Ishikawa (cell line): Measurements from ENCODE around the gene CCDC88A.

Experiments used
- CEBPB ChIP-seq: IDR thresholded peaks from 2 replicates; pipeline ENCODE4 v1.6.1; 2012
- CREB1 ChIP-seq: IDR thresholded peaks from 2 replicates; pipeline ENCODE4 v1.6.1; 2012; ENCODE audit warnings: low read depth
- EGR1 ChIP-seq: IDR thresholded peaks from 2 replicates; pipeline ENCODE4 v1.6.1; 2012
- EP300 ChIP-seq: IDR thresholded peaks from 2 replicates; pipeline ENCODE4 v1.6.1; 2012; ENCODE audit warnings: borderline replicate concordance
- FOXM1 ChIP-seq: IDR thresholded peaks from 2 replicates; pipeline ENCODE4 v1.6.1; 2012; ENCODE audit warnings: low read depth, borderline replicate concordance
- NFIC ChIP-seq: IDR thresholded peaks from 2 replicates; pipeline ENCODE4 v1.6.1; 2012
- RAD21 ChIP-seq: IDR thresholded peaks from 2 replicates; pipeline ENCODE4 v1.6.1; 2012; ENCODE audit warnings: low read depth
- TAF1 ChIP-seq: IDR thresholded peaks from 2 replicates; pipeline ENCODE4 v1.6.1; 2012; ENCODE audit warnings: low read depth, mild to moderate bottlenecking
- TCF12 ChIP-seq: IDR thresholded peaks from 2 replicates; pipeline ENCODE4 v1.6.1; 2012; ENCODE audit warnings: low read depth
- TEAD4 ChIP-seq: IDR thresholded peaks from 2 replicates; pipeline ENCODE4 v1.6.1; 2012
- YY1 ChIP-seq: IDR thresholded peaks from 2 replicates; pipeline ENCODE4 v1.6.1; 2012; ENCODE audit warnings: low read depth
- ZBTB7A ChIP-seq: IDR thresholded peaks from 2 replicates; pipeline ENCODE4 v1.6.1; 2012; ENCODE audit warnings: low read depth
- TF ChIP-seq, protein P1 (sequence below): IDR thresholded peaks from 2 replicates; pipeline ENCODE4 v1.6.1; 2012; ENCODE audit warnings: low read depth, mild to moderate bottlenecking
- TF ChIP-seq, protein P2 (sequence below): IDR thresholded peaks from 2 replicates; pipeline ENCODE4 v1.6.1; 2012
- TF ChIP-seq, protein P3 (sequence below): IDR thresholded peaks from 2 replicates; pipeline ENCODE4 v1.6.1; 2012

The CCDC88A gene

DNA sequence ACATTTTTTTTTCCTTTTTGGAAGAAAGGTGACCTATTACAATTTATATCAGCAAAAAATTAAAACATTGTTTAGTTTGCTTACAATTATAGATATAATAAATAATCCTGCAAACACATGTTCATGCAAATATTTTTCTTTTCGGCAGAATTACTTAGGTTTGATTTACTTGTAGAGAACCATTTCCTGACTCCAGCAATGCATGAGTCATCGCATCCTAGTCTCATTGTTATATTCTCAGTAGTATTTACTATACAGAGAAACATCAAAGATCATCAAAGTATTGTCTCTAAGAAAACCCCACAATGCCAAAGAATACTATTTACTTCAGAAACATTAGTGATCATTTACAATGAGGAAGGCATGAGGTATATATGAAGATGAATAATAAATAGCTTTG lies 110.2 kb downstream of the CCDC88A start:
- no peak for TF ChIP-seq TCF12
- TF ChIP-seq FOXM1, result no peak
- TF ChIP-seq, protein P1, sequence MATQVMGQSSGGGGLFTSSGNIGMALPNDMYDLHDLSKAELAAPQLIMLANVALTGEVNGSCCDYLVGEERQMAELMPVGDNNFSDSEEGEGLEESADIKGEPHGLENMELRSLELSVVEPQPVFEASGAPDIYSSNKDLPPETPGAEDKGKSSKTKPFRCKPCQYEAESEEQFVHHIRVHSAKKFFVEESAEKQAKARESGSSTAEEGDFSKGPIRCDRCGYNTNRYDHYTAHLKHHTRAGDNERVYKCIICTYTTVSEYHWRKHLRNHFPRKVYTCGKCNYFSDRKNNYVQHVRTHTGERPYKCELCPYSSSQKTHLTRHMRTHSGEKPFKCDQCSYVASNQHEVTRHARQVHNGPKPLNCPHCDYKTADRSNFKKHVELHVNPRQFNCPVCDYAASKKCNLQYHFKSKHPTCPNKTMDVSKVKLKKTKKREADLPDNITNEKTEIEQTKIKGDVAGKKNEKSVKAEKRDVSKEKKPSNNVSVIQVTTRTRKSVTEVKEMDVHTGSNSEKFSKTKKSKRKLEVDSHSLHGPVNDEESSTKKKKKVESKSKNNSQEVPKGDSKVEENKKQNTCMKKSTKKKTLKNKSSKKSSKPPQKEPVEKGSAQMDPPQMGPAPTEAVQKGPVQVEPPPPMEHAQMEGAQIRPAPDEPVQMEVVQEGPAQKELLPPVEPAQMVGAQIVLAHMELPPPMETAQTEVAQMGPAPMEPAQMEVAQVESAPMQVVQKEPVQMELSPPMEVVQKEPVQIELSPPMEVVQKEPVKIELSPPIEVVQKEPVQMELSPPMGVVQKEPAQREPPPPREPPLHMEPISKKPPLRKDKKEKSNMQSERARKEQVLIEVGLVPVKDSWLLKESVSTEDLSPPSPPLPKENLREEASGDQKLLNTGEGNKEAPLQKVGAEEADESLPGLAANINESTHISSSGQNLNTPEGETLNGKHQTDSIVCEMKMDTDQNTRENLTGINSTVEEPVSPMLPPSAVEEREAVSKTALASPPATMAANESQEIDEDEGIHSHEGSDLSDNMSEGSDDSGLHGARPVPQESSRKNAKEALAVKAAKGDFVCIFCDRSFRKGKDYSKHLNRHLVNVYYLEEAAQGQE, result no peak
- TF ChIP-seq TAF1, result no peak
- no peak for TF ChIP-seq NFIC
- no peak for TF ChIP-seq RAD21
- no peak for TF ChIP-seq EGR1
- no peak for TF ChIP-seq CREB1

DNA sequence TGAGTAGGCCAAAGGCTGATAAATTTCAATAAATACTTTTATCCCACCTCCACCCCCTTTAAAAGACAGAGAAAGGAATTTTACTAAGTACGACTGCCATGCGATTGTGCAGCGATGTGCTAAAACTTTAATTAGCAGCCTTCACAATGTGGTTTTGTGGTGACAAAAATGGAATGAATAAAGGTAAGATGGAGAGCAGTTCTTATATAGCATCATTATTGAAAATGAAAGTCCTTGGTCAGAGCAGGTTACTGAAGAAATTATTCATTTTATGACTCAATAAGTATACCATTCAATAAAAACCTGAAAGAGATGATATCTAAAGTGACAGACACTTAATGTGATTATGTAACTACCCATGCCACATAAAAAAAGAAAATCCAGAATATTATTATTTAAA lies 117.4 kb downstream of the CCDC88A start:
- TF ChIP-seq FOXM1 (no peak), TAF1 (no peak), TEAD4 (no peak), NFIC (no peak), CEBPB (no peak), CREB1 (no peak), EP300 (no peak), YY1 (no peak), ZBTB7A (no peak), RAD21 (no peak)
- TF ChIP-seq, protein P2, sequence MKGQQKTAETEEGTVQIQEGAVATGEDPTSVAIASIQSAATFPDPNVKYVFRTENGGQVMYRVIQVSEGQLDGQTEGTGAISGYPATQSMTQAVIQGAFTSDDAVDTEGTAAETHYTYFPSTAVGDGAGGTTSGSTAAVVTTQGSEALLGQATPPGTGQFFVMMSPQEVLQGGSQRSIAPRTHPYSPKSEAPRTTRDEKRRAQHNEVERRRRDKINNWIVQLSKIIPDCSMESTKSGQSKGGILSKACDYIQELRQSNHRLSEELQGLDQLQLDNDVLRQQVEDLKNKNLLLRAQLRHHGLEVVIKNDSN, result no peak
- TF ChIP-seq, protein P1, result no peak

DNA sequence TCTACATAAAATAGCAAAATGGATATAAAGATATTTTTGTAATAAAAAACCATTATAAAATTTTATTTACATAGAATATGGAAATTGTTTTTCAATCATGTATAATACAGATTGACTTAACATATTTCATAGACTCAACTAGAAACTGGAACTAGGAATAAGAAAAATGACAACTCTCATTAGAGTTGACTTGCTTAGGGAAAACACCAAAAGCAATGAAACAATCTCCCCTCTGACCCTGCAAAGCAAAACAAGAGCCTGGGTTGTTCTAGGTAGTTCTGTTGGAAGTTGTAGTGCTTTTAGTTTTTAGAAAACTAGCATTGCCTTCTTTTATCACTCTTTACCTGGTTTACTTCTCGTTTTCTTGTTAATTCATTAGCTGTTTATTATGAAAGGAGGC lies 118.4 kb downstream of the CCDC88A start:
- TF ChIP-seq TEAD4, result no peak
- TF ChIP-seq, protein P3, sequence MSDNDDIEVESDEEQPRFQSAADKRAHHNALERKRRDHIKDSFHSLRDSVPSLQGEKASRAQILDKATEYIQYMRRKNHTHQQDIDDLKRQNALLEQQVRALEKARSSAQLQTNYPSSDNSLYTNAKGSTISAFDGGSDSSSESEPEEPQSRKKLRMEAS, result no peak
- no peak for TF ChIP-seq CEBPB
- TF ChIP-seq TCF12, result no peak
- no peak for TF ChIP-seq FOXM1
- no peak for TF ChIP-seq CREB1
- TF ChIP-seq YY1, result no peak
- TF ChIP-seq NFIC, result no peak
- TF ChIP-seq, protein P1, result no peak
- no peak for TF ChIP-seq ZBTB7A
- TF ChIP-seq EP300, result no peak
- no peak for TF ChIP-seq EGR1
- TF ChIP-seq, protein P2, result no peak
- TF ChIP-seq TAF1, result no peak
- TF ChIP-seq RAD21, result no peak

DNA sequence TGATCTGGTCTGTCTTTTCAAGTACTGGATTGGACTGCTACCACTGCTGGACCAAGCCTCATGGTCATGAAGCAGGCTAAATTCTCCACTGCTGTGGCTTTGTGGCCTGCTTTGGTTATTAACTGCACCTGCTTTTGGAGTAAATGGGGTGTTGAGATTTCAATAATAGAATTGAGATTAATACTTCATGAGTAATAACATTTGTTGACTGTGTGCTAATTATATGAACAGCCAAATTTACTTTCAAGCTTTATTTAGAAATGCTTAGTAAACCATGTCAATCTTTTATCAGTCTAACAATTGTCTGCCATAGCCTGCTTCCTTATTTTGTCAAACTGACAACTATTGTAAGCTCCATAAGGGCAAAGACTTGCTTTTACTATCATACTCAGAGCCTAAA lies 123.3 kb downstream of the CCDC88A start:
- TF ChIP-seq RAD21, result no peak
- TF ChIP-seq TEAD4, result no peak
- TF ChIP-seq, protein P1, result no peak
- TF ChIP-seq YY1, result no peak
- no peak for TF ChIP-seq NFIC
- no peak for TF ChIP-seq EP300
- no peak for TF ChIP-seq CEBPB
- TF ChIP-seq, protein P3, result no peak
- TF ChIP-seq TAF1, result no peak
- TF ChIP-seq ZBTB7A, result no peak
- no peak for TF ChIP-seq TCF12
